T-cell (primary cell): Measurements from ENCODE around the gene TMEM156. TPM values are rescaled to one million over a fixed set of nuclear protein-coding genes. Genes with fewer than 3 reads are reported as not detected.

Source experiments
- total RNA-seq, 35 experiments: library from RNA in 6 of 35; stranded (reverse) in 6 of 35; fragments of 120-200 nt in 1 of 35; gene quantifications; one replicate each; pipeline versions ENCODE4 v1.2.1 to v1.2.4 and lab custom pipeline; 2013 to 2026

Gene TMEM156
- total RNA-seq, 5 donors from 2014 or later (not counting 1 experiment from before 2014, with no cell fraction given): 7.5 to 23.1 (median 12.5) TPM

Other genes starting within 250 kb of the TMEM156 start
- 1 to 10 TPM in 2 of 5 donors, under 1 TPM in 3; 0.47 to 2.6 (median 0.96) TPM for gene TLR10, start 249.4 kb downstream of the TMEM156 start, total RNA-seq
- gene TLR1, start 227.6 kb downstream of the TMEM156 start, total RNA-seq: 10 to 100 TPM; 10.4 to 26.0 (median 18.0) TPM
- 1 to 10 TPM; 2.3 to 7.7 (median 3.2) TPM for gene TLR6, start 175.6 kb downstream of the TMEM156 start, total RNA-seq
- under 1 TPM in 4 of 5 donors, not detected in 1; 0.35 to 0.79 (median 0.39) TPM for gene FAM114A1, start 164.6 kb downstream of the TMEM156 start, total RNA-seq
- 10 to 100 TPM; 17.1 to 26.3 (median 18.6) TPM for gene KLHL5, start 29.8 kb upstream of the TMEM156 start, total RNA-seq
- gene WDR19, start 150.1 kb upstream of the TMEM156 start, total RNA-seq: 10 to 100 TPM; 17.4 to 39.9 (median 28.0) TPM